ENCODE measurements around the gene ATP9A.

DNA sequence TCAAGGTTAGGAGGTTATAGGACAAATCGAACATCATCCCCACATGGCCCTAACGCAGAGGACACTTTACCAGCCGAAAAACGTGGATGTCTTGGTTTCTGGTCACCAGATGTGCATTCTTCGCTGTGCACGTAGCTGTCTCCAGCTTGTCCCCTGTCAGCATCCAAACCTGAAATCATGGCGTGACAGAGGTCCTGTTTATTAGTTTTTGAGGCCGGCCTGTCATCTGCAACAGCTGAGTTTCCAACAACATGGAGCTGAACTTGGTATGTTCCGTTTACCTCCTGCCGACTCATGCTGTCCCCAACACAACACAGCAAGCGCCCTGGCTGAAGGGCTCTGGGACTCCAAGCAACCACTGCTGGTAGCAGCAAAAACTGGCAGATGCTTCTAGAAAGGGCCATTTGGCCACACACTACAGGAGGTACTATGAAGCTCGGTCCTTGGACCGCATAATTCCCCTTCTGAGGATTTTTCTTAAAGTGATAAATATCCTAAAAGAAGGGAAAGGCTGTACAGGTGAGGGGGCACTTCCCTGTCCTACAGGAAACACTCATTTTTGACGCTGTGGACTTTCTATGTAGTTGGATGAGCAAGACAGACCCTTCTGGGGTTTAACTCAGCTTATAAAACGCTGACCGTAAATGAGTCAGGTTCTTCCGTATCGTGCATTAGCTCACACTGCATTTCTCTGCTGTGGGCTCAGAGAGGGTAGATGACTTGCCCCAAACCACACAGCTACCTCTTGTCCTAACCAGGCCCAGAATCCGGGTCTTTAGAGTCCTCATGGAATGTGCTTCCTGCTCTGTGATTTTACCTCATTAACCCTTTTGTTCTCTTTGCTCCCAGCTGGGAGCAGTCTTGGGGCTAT, 146.0 kb downstream of the ATP9A start:
- TF ChIP-seq, protein P1, sequence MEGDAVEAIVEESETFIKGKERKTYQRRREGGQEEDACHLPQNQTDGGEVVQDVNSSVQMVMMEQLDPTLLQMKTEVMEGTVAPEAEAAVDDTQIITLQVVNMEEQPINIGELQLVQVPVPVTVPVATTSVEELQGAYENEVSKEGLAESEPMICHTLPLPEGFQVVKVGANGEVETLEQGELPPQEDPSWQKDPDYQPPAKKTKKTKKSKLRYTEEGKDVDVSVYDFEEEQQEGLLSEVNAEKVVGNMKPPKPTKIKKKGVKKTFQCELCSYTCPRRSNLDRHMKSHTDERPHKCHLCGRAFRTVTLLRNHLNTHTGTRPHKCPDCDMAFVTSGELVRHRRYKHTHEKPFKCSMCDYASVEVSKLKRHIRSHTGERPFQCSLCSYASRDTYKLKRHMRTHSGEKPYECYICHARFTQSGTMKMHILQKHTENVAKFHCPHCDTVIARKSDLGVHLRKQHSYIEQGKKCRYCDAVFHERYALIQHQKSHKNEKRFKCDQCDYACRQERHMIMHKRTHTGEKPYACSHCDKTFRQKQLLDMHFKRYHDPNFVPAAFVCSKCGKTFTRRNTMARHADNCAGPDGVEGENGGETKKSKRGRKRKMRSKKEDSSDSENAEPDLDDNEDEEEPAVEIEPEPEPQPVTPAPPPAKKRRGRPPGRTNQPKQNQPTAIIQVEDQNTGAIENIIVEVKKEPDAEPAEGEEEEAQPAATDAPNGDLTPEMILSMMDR (IDR thresholded peaks at IDR 0.05) = no peak
- TF ChIP-seq POLR2A (IDR thresholded peaks at IDR 0.05) = no peak

Measured in testis (tissue), 2 donors.